Measurements from ENCODE around the gene ABHD2. TPM values are rescaled to one million over a fixed set of nuclear protein-coding genes. Genes with fewer than 3 reads are reported as not detected.

The ABHD2 gene
- total and polyA plus RNA-seq, 9 donors = 17.0 to 107 (median 89.5) TPM

- TF ChIP-seq POLR2A (IDR thresholded peaks at IDR 0.05) (no peak), EP300 (IDR thresholded peaks at IDR 0.05) (no peak), CTCF (IDR thresholded peaks at IDR 0.05) (no peak)
- DNase-seq = no peak
- H3K27me3 ChIP-seq = no peaks in the 10 kb centered on the region
- intact Hi-C loops (cut with DNase I) = loop anchor here in 3 of 4 donors (10.0 kb wide), 2 partner anchors 129 to 229 kb away; partner anchors contain the start of gene POLG (in 1 of the 3)
- WGBS, 3 donors = 66 to 75% (median 67%) methylated on average over 14 of the region's 14 CpGs
- no peak overlapping the region for H3K4me3 ChIP-seq
- no peaks in the 10 kb centered on the region for H3K4me1 ChIP-seq (ENCODE audit: insufficient read depth)
- no peak overlapping the region for H3K27ac ChIP-seq
- H3K9me3 ChIP-seq = no peaks in the 10 kb centered on the region
- H3K36me3 ChIP-seq = no peaks in the 10 kb centered on the region
Observed at GRCh38 chr15:89205991-89206585, 117.8 kb downstream of the ABHD2 start.

GRCh38 chr15:89206908-89207331, 118.7 kb downstream of the ABHD2 start:
- 0 to 1% (median 0%) methylated on average over 14 of the region's 14 CpGs for WGBS, 3 donors
- no peak overlapping the region for H3K27ac ChIP-seq
- TF ChIP-seq EP300 (IDR thresholded peaks at IDR 0.05) (no peak), POLR2A (IDR thresholded peaks at IDR 0.05) (no peak), CTCF (IDR thresholded peaks at IDR 0.05) (peak; percentile 78 to 89 (median 83))
- no peaks in the 10 kb centered on the region for H3K36me3 ChIP-seq
- no peaks in the 10 kb centered on the region for H3K27me3 ChIP-seq
- H3K9me3 ChIP-seq = no peaks in the 10 kb centered on the region
- DNase-seq = peak; percentile 42 to 79 (median 70)
- H3K4me1 ChIP-seq (ENCODE audit: insufficient read depth) = no peaks in the 10 kb centered on the region
- no peak overlapping the region for H3K4me3 ChIP-seq
- intact Hi-C loops (cut with DNase I) = loop anchor here in 3 of 4 donors (10.0 kb wide), 2 partner anchors 128 to 228 kb away; partner anchors contain the start of gene POLG (in 1 of the 3)

- Histone ChIP-seq H3K27me3 (no peaks in the 10 kb centered on the region), H3K4me1 (ENCODE audit: insufficient read depth) (no peaks in the 10 kb centered on the region), H3K36me3 (no peaks in the 10 kb centered on the region), H3K9me3 (no peaks in the 10 kb centered on the region), H3K27ac (no peak overlapping the region), H3K4me3 (no peak overlapping the region)
- no peak for TF ChIP-seq EP300 (IDR thresholded peaks at IDR 0.05)
- TF ChIP-seq CTCF (IDR thresholded peaks at IDR 0.05) = no peak
- no peak for TF ChIP-seq POLR2A (IDR thresholded peaks at IDR 0.05)
- intact Hi-C loops (cut with DNase I) = loop anchor here in 3 of 4 donors (10.0 kb wide), 2 partner anchors 127 to 227 kb away; partner anchors contain the start of gene POLG (in 1 of the 3)
- no peak for DNase-seq
Observed at GRCh38 chr15:89208256-89208655, 120.0 kb downstream of the ABHD2 start.

GRCh38 chr15:89209057-89209456, 120.8 kb downstream of the ABHD2 start:
- no peak overlapping the region for H3K4me3 ChIP-seq
- 86 to 97% (median 88%) methylated on average over 1 of the region's 1 CpG for WGBS, 3 donors
- no peaks in the 10 kb centered on the region for H3K36me3 ChIP-seq
- intact Hi-C loops (cut with DNase I) = loop anchor here in 3 of 4 donors (10.0 kb wide), 2 partner anchors 126 to 226 kb away; partner anchors contain the start of gene POLG (in 1 of the 3)
- DNase-seq = no peak
- H3K27me3 ChIP-seq = no peaks in the 10 kb centered on the region
- H3K4me1 ChIP-seq (ENCODE audit: insufficient read depth) = no peaks in the 10 kb centered on the region
- TF ChIP-seq POLR2A (IDR thresholded peaks at IDR 0.05) = no peak
- no peak for TF ChIP-seq EP300 (IDR thresholded peaks at IDR 0.05)
- no peak for TF ChIP-seq CTCF (IDR thresholded peaks at IDR 0.05)
- H3K9me3 ChIP-seq = no peaks in the 10 kb centered on the region
- H3K27ac ChIP-seq = no peak overlapping the region

Measured in ovary (tissue), 9 donors.